GM18858 (cell line): Measurements from ENCODE around the gene UQCC5.
"Not testable (repeated sequence)": the region's sequence is repeated elsewhere in the genome, so short reads cannot be mapped to it uniquely, and the experiment has no call there.

Experiments used
- ATAC-seq: cut with Tn5 transposase; IDR thresholded peaks from one replicate; pipeline ENCODE4 v1.9.1; 2021; ENCODE audit not compliant: unreplicated experiment

The UQCC5 gene

DNA sequence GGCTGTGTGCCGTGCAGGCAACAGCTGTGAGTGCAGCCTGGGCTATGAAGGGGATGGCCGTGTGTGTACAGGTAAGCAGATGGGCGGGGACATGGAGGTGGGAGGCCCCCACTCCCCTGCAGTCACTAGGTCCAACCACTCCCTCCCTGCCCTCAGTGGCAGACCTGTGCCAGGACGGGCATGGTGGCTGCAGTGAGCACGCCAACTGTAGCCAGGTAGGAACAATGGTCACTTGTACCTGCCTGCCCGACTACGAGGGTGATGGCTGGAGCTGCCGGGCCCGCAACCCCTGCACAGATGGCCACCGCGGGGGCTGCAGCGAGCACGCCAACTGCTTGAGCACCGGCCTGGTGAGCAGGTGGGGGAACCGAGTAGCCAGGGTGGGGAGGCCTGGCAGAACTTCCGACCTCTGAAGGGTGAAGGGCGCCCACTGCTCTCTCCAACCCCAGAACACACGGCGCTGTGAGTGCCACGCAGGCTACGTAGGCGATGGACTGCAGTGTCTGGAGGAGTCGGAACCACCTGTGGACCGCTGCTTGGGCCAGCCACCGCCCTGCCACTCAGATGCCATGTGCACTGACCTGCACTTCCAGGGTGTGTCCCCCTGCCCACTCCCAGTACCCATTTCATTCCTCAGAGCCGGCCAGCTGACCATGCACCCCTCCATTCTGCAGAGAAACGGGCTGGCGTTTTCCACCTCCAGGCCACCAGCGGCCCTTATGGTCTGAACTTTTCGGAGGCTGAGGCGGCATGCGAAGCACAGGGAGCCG is 14.3 kb upstream of the UQCC5 start:
- no peak for ATAC-seq

DNA sequence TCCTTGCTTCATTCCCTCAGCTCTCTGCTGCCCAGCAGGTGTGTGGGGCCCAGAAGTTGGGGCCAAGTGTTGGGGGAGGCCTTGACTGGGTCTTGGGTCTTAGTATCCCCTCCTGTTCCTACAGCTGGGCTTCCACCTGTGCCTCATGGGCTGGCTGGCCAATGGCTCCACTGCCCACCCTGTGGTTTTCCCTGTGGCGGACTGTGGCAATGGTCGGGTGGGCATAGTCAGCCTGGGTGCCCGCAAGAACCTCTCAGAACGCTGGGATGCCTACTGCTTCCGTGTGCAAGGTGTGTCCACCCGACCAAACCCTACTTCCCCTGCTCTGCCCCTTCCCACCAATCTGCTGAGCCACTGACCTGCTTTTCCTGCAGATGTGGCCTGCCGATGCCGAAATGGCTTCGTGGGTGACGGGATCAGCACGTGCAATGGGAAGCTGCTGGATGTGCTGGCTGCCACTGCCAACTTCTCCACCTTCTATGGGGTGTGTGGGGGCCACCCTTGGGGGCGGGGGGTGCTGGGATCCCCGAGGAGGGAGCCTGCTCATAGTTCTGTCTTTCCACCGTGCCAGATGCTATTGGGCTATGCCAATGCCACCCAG is 13.7 kb upstream of the UQCC5 start:
- ATAC-seq, result no peak

- no peak for ATAC-seq
These were observed 12.8 kb upstream of the UQCC5 start for GRCh38 chr3:52523386-52524257.

GRCh38 chr3:52524258-52524751 is 12.1 kb upstream of the UQCC5 start:
- no peak for ATAC-seq

- no peak for ATAC-seq
These were observed 11.4 kb upstream of the UQCC5 start for GRCh38 chr3:52524752-52525679.

DNA sequence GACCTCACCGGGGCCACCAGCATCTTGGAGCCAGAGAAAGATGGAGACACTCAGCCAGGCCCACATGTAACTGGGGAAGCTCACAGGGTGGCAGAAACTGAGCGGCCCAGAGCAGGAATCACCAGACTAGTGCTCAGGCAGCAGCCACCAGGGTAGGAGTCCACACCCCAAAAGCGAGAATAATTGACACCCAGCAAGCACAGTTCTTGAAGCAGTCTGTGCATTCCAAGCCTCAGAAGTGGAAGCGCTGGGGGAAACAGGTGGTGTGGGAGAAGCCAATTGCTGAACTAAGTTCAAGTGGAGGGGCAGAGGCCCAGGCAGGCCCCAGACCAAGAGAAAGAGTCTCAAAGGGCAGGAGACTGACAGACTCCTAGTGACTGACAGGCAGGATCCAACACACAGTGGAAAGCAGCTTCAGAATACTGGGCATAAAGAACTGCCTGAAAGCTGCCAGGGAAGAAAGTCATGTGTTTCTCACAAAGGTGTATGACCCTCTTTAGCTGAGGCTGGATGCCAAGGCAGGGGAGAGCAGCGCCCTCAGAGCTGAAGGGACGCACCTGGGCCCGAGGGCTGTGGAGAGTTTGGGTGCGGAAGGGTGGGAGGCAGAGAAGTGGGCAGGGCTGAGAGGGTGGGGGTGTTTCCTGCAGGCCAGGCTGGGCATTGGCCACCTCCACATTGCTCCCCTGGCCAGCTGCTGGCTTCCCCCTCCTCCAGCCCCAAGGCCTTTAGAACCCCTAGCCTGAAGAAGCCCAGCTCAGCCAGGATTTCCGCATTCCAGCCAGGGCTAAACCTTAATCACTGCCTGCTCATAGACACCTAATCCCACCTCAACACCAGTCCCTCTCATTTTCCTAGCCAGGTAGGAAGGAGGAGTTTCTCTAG is 10.5 kb upstream of the UQCC5 start:
- no peak for ATAC-seq

GRCh38 chr3:52526671-52527038 is 9.8 kb upstream of the UQCC5 start:
- not testable (repeated sequence) for ATAC-seq

GRCh38 chr3:52527039-52527731 is 9.2 kb upstream of the UQCC5 start:
- ATAC-seq, result no peak

DNA sequence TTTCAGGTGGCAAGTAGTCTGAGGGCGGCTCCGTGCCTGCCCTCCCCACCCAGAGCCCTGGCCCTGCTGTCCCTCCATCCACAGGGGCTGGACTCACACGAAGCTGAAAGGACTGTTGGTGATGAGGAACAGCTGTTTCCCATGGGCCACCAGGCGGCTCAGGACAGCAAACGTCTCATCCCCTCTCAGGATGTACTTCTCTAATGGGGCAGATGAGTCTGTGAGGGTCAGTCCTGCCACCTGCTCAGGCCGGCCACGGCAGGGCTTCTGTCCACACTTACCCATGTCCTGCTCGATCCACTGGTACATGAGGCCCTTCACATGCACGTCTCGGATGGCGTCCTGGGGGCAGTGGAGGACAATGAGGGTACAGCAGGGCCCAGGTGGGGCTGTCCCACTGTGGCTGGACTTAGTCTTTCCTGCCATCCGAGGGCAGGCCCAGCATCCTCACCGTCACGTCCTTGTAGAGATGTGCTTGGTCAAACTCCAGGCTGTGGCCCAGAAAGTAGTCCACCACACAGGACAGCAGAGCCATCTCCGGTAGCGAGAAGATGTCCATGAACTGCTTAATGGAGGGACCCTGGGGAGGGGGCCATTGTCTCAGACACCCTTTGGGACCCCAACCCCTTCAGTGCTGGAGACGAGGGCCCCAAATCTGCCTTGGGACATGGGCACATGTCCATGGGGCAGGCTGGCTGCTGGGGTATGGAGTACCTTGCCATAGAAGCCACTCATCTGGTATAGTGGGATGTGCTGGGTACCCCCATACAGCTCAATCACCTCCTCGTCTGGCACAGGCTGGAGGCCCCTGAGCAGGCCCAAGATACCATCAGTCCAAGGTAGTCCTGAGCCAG is 8.4 kb upstream of the UQCC5 start:
- ATAC-seq, result no peak

GRCh38 chr3:52528586-52529375 is 7.6 kb upstream of the UQCC5 start:
- no peak for ATAC-seq

DNA sequence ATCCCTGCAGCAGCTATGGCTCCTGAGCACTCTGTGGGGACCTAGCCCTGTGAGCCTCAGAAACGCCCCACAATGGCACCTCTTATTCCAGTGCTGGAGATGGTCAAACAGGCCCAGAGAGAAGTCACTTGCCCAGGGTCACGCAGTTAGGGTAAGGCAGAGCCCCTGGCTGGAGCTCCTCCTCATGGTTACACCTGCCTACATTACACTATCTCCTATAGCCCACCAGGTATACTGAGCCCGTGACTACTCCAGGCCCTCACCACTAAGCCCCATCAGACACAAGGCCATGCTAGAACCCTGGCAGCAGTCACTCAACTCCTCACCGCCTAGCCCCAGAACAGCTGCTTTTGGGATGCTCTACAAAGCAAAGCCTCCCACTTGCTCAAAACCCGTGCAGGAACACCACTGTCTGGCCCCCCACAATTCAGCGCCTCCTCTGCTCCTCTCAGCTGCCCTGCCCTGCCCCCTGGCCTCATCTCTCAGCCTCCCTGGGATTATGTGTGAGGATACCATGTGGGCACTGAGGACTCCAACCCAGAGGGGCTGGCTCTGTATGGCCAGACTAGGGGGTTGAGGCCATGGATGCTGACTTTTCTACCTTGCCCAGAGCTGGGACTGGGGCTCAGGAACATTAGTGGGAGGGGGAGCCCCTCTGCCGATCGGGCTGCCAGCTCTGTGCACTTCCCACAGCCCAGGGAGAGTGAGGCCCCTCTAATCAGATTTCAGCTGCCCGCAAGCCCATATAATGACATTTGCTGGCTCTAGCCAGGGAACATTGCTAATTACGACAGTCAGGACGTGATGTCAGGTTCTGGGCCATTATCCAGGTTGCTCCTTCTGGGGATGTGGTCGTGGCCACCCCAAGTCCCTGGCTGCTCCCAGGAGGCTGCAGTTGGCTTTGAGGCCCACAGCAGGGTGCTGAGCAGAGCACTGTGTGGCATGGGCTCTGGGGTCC is 6.8 kb upstream of the UQCC5 start:
- no peak for ATAC-seq

DNA sequence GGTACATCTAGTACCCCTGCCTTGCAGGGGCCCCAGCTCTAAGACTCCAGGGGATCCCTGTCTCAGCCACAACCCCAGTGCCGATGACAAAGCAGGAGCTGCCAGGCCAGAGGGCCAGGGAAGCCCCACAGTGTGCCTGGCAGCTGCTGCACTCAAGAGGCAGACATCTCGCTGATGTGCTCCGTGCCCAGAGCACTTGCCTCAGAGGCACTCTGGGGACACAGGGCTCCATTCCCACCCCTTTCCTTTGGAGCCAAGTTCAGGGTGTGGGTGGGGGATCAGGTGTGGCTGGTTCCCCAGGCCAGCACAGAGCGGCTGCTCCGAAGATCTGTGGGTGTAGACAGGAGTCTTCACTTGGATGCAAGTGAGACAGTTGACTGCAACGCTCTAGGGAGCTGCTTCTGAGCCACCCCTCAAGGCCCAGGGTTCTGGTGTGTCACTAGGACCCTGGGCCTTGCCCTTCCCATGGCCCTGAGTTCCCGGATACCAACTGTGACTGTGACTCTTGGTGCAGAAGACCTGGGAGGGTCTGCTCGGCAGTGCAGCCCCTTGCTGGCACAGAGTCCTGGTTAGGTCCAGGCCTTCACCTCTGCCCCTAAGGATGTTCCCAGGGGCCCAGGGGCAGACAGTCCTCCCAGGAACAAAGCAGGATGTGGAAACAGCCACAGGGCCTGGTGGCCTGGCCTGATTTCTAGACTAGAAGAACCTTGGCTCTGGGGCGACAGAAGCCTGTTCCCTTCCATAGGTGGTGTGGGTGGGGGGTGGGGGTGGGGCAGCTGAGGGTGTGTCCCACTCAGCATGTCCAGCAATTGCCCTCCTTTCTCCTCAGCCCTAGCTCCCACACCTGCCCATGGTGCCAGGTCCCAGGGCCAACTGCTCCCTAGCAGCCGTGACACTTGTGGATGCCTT is 5.2 kb upstream of the UQCC5 start:
- no peak for ATAC-seq

- ATAC-seq, result no peak
These were observed 4.4 kb upstream of the UQCC5 start for GRCh38 chr3:52531860-52532516.

DNA sequence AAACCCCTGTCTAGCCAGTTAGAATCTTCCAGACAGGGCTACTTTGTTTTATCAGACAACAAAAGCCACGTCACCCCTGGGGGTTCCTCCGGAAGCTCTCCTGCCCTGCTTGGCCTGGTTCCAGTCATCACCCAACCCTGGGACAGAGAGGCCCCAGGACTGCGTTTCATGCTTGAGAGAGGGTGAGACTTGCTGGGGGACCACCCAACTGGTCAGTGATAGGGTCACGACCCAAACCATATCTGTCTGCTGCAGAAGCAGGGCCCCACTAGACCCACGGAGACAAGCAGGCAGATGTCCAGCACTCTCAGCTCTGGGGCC is 3.9 kb upstream of the UQCC5 start:
- no peak for ATAC-seq
